GM12872 (cell line): ENCODE data around the gene SIX1.

Experiments used
- CTCF ChIP-seq: IDR thresholded peaks from 3 replicates; pipeline ENCODE4 v1.5.1; 2011; ENCODE audit warnings: low read depth, mild to moderate bottlenecking, low read length, moderate library complexity; ENCODE audit not compliant: insufficient read depth

Gene SIX1

GRCh38 chr14:60648934-60649874, at the start of gene SIX1:
Gene SIX1 (minus strand): TSS chr14:60649477. CDS start chr14:60649189, 288 bp downstream.
- no peak for TF ChIP-seq CTCF

GRCh38 chr14:60695327-60695726, 46.0 kb upstream of the SIX1 start:
- TF ChIP-seq CTCF, result no peak

GRCh38 chr14:60691383-60692113, 42.3 kb upstream of the SIX1 start:
- TF ChIP-seq CTCF, result no peak

GRCh38 chr14:60686865-60687264, 37.6 kb upstream of the SIX1 start:
- no peak for TF ChIP-seq CTCF

GRCh38 chr14:60684203-60684602, 34.9 kb upstream of the SIX1 start:
- TF ChIP-seq CTCF, result no peak

- TF ChIP-seq CTCF, result no peak
Observed at GRCh38 chr14:60681271-60681670, 32.0 kb upstream of the SIX1 start.

GRCh38 chr14:60680511-60680910, 31.2 kb upstream of the SIX1 start:
- TF ChIP-seq CTCF, result no peak
